Activated T-cell treated with anti-CD3 and anti-CD28 coated beads for 4 hours (primary cell): ENCODE measurements around the gene HSD17B12.
"Not testable (repeated sequence)": the region's sequence is repeated elsewhere in the genome, so short reads cannot be mapped to it uniquely, and the experiment has no call there.

Source experiments
- DNase-seq: peaks from one replicate; pipeline ENCODE4 v3.0.0-alpha.2; 2020

Gene HSD17B12

GRCh38 chr11:43748095-43748494 is 67.6 kb downstream of the HSD17B12 start:
- no peak for DNase-seq

- DNase-seq = no peak
Measured at GRCh38 chr11:43751726-43752125, 71.2 kb downstream of the HSD17B12 start.

GRCh38 chr11:43756575-43756974 is 76.0 kb downstream of the HSD17B12 start:
- DNase-seq = no peak

GRCh38 chr11:43758927-43759326 is 78.4 kb downstream of the HSD17B12 start:
- no peak for DNase-seq

- DNase-seq = no peak
Measured at GRCh38 chr11:43760902-43761301, 80.4 kb downstream of the HSD17B12 start.

GRCh38 chr11:43765194-43765593 is 84.7 kb downstream of the HSD17B12 start:
- no peak for DNase-seq

GRCh38 chr11:43768654-43769053 is 88.1 kb downstream of the HSD17B12 start:
- DNase-seq = not testable (repeated sequence)

GRCh38 chr11:43770173-43770572 is 89.6 kb downstream of the HSD17B12 start:
- no peak for DNase-seq

- DNase-seq = no peak
Measured at GRCh38 chr11:43772733-43773132, 92.2 kb downstream of the HSD17B12 start.

- no peak for DNase-seq
Measured at GRCh38 chr11:43774786-43775185, 94.2 kb downstream of the HSD17B12 start.

GRCh38 chr11:43779306-43779705 is 98.8 kb downstream of the HSD17B12 start:
- no peak for DNase-seq

- DNase-seq = no peak
Measured at GRCh38 chr11:43784301-43784700, 103.8 kb downstream of the HSD17B12 start.

- no peak for DNase-seq
Measured at GRCh38 chr11:43784866-43785265, 104.3 kb downstream of the HSD17B12 start.

- DNase-seq = no peak
Measured at GRCh38 chr11:43785318-43785717, 104.8 kb downstream of the HSD17B12 start.

GRCh38 chr11:43786016-43786415 is 105.5 kb downstream of the HSD17B12 start:
- DNase-seq = no peak

GRCh38 chr11:43787824-43788223 is 107.3 kb downstream of the HSD17B12 start:
- no peak for DNase-seq

- no peak for DNase-seq
Measured at GRCh38 chr11:43788421-43788820, 107.9 kb downstream of the HSD17B12 start.

- no peak for DNase-seq
Measured at GRCh38 chr11:43789700-43790443, 109.3 kb downstream of the HSD17B12 start.

GRCh38 chr11:43790444-43790794 is 109.9 kb downstream of the HSD17B12 start:
- no peak for DNase-seq

GRCh38 chr11:43797337-43797736 is 116.8 kb downstream of the HSD17B12 start:
- DNase-seq = no peak

GRCh38 chr11:43797866-43798265 is 117.3 kb downstream of the HSD17B12 start:
- no peak for DNase-seq

- DNase-seq = no peak
Measured at GRCh38 chr11:43802509-43802908, 122.0 kb downstream of the HSD17B12 start.

GRCh38 chr11:43803766-43804165 is 123.2 kb downstream of the HSD17B12 start:
- no peak for DNase-seq

- no peak for DNase-seq
Measured at GRCh38 chr11:43806976-43807375, 126.4 kb downstream of the HSD17B12 start.

- DNase-seq = no peak
Measured at GRCh38 chr11:43810929-43811596, 130.5 kb downstream of the HSD17B12 start.
